K562 (cell line): ENCODE results near the gene PPP2R2D. TPM values are rescaled to one million over a fixed set of nuclear protein-coding genes. Genes with fewer than 3 reads are reported as not detected.

ENCODE experiments used
- ATAC-seq: fragments of 200-7000 bp; cut with Tn5 transposase; 3 replicates; pipeline ENCODE4 v1.9.1; 2020; ENCODE audit warnings: moderate library complexity
- BruUV-seq: library from RNA; stranded (reverse); fragments of 400-500 nt; replicated peaks from 2 replicates; lab custom pipeline; 2021; lab: Mats Ljungman, UMichigan
- CTCF ChIA-PET: fragments of 300-600 bp; formaldehyde crosslinking; extraction: SDS; loops from one replicate; lab custom pipeline; 2021; ENCODE audit warnings: low intra/inter-chr PET ratio; lab: Yijun Ruan, JAX
- POLR2A ChIA-PET: fragments of 300-600, 350-650 bp; sonication (Branson Sonifier 250); formaldehyde crosslinking; extraction: SDS; loops from one replicate; lab custom pipeline; 2021; ENCODE audit warnings: antibody characterized with exemption, inconsistent platforms; lab: Yijun Ruan, JAX
- DNase-seq, 4 experiments: peaks; one replicate each; pipeline versions ENCODE4 v3.0.0 to v3.0.0-alpha.2; 2011 to 2018; ENCODE audit warnings: low spot score in 3 of 4, mixed read lengths in 3 of 4; ENCODE audit errors: extremely low read depth in 1 of 4
- FAIRE-seq: peaks from 2 replicates; lab custom pipeline; 2011; peaks lifted over from hg19 to GRCh38; lab: Jason Lieb, UNC
- H2AFZ ChIP-seq: 2 replicates; pipeline ENCODE4 v1.6.0; 2011; ENCODE audit warnings: low read depth, low read length, control low read depth, inconsistent platforms
- H3K27ac ChIP-seq: fragments of 200-600 bp; 3 replicates; pipeline ENCODE4 v1.8.0; 2011; ENCODE audit warnings: low read depth, mild to moderate bottlenecking, control low read depth, inconsistent platforms, low read length, moderate library complexity, mixed read lengths; ENCODE audit errors: extremely low read depth
- H3K27me3 ChIP-seq, 2 experiments: fragments of 300-600 bp in 1 of 2; 2 replicates in 1 of 2; 3 replicates in 1 of 2; pipeline versions ENCODE4 v1.6.0 to v1.8.0; 2011; ENCODE audit warnings: inconsistent platforms in 2 of 2, low read length in 2 of 2, mild to moderate bottlenecking in 1 of 2, mixed read lengths in 1 of 2, moderate library complexity in 1 of 2; ENCODE audit not compliant: control insufficient read depth in 2 of 2, insufficient read depth in 2 of 2
- H3K36me3 ChIP-seq: fragments of 300-600 bp; 3 replicates; pipeline ENCODE4 v1.8.0; 2011; ENCODE audit warnings: mild to moderate bottlenecking, low read length, inconsistent platforms; ENCODE audit not compliant: control insufficient read depth, insufficient read depth
- H3K4me1 ChIP-seq, 2 experiments: fragments of 200-600 bp in 1 of 2; replicated peaks in 1 of 2; 2 replicates in 1 of 2; 3 replicates in 1 of 2; pipeline versions ENCODE4 v1.5.1 to v1.8.0; 2011; ENCODE audit warnings: inconsistent platforms in 2 of 2, low read length in 2 of 2, mild to moderate bottlenecking in 1 of 2, mixed read lengths in 1 of 2, moderate library complexity in 1 of 2; ENCODE audit not compliant: control insufficient read depth in 2 of 2, insufficient read depth in 2 of 2
- H3K4me2 ChIP-seq: 2 replicates; pipeline ENCODE4 v1.6.1; 2011; ENCODE audit warnings: low read length, control low read depth, inconsistent platforms, mixed read lengths; ENCODE audit not compliant: insufficient read depth
- H3K4me3 ChIP-seq: fragments of 200-600 bp; sonication (generic), shearing (Covaris generic); 2 replicates; pipeline ENCODE4 v1.5.1; 2016; ENCODE audit warnings: control low read depth, inconsistent platforms
- H3K79me2 ChIP-seq: fragments of 200-600 bp; 3 replicates; pipeline ENCODE4 v1.8.0; 2011; ENCODE audit warnings: low read length, inconsistent platforms; ENCODE audit not compliant: control insufficient read depth, insufficient read depth
- H3K9ac ChIP-seq, 2 experiments: 2 replicates each; pipeline versions ENCODE4 v1.6.0 to v1.6.1; 2011; ENCODE audit warnings: low read depth in 2 of 2, low read length in 2 of 2, control low read depth in 1 of 2, inconsistent platforms in 1 of 2, mild to moderate bottlenecking in 1 of 2, mixed read lengths in 1 of 2; ENCODE audit not compliant: insufficient read depth in 1 of 2
- H3K9me1 ChIP-seq: one replicate; pipeline ENCODE4 v1.6.0; 2011; ENCODE audit warnings: inconsistent platforms, mild to moderate bottlenecking, low read length, moderate library complexity; ENCODE audit not compliant: control insufficient read depth, insufficient read depth
- H3K9me3 ChIP-seq: replicated peaks from 2 replicates; pipeline ENCODE4 v1.5.1; 2011; ENCODE audit warnings: low read depth, low read length, inconsistent platforms; ENCODE audit not compliant: control insufficient read depth, insufficient read depth
- H4K20me1 ChIP-seq: replicated peaks from 2 replicates; pipeline ENCODE4 v1.6.1; 2011; ENCODE audit warnings: low read length, inconsistent platforms, mixed read lengths; ENCODE audit not compliant: control insufficient read depth, insufficient read depth
- CBFA2T3 ChIP-seq: fragments of 450-650 bp; IDR thresholded peaks from 2 replicates; pipeline ENCODE4 v1.6.1; 2017
- CBFB ChIP-seq: sonication (generic); formaldehyde crosslinking; IDR thresholded peaks from 2 replicates; pipeline ENCODE4 v1.4.0; 2020; ENCODE audit warnings: mild to moderate bottlenecking, missing genetic modification reagents
- CREB5 ChIP-seq: fragments of 250-450 bp; sonication (Bioruptor Pico); IDR thresholded peaks from 2 replicates; pipeline ENCODE4 v1.5.0; 2020; ENCODE audit warnings: mild to moderate bottlenecking
- E2F6 ChIP-seq, 2 experiments: IDR thresholded peaks; 2 replicates each; pipeline ENCODE4 v1.6.1; 2011; ENCODE audit warnings: borderline replicate concordance in 1 of 2, control low read depth in 1 of 2, low read depth in 1 of 2, low read length in 1 of 2, mild to moderate bottlenecking in 1 of 2, mixed read lengths in 1 of 2, moderate library complexity in 1 of 2; ENCODE audit not compliant: insufficient read depth in 1 of 2, insufficient read length in 1 of 2, poor library complexity in 1 of 2, severe bottlenecking in 1 of 2; ENCODE audit errors: extremely low read depth in 1 of 2
- EP400 ChIP-seq: fragments of 450-650 bp; IDR thresholded peaks from 2 replicates; pipeline ENCODE4 v1.6.1; 2017; ENCODE audit warnings: antibody characterized with exemption, mild to moderate bottlenecking, moderate library complexity
- EWSR1 ChIP-seq: fragments of 450-650 bp; IDR thresholded peaks from 2 replicates; pipeline ENCODE4 v1.6.1; 2018; ENCODE audit warnings: borderline replicate concordance, mild to moderate bottlenecking, low read depth, moderate library complexity; ENCODE audit not compliant: partially characterized antibody
- KAT8 ChIP-seq: fragments of 450-650 bp; IDR thresholded peaks from 2 replicates; pipeline ENCODE4 v1.6.1; 2016; ENCODE audit warnings: low read depth, mild to moderate bottlenecking
- MLLT1 ChIP-seq, 2 experiments: fragments of 450-650 bp; IDR thresholded peaks; 2 replicates each; pipeline ENCODE4 v1.6.1; 2016
- SAFB ChIP-seq: fragments of 200-400 bp; formaldehyde crosslinking; IDR thresholded peaks from 2 replicates; pipeline ENCODE4 v1.6.1; 2017; ENCODE audit warnings: low read depth, low read length, borderline replicate concordance
- SIN3B ChIP-seq: fragments of 450-650 bp; IDR thresholded peaks from 2 replicates; pipeline ENCODE4 v1.6.1; 2017; ENCODE audit warnings: low read depth, mild to moderate bottlenecking, moderate library complexity
- SRSF1 ChIP-seq: fragments of 200-400 bp; formaldehyde crosslinking; IDR thresholded peaks from 2 replicates; pipeline ENCODE4 v1.6.1; 2017; ENCODE audit warnings: mild to moderate bottlenecking, low read depth, low read length, moderate library complexity
- USF1 ChIP-seq: sonication (generic); formaldehyde crosslinking; IDR thresholded peaks from 2 replicates; pipeline ENCODE4 v1.9.0; 2022; ENCODE audit warnings: mild to moderate bottlenecking, missing genetic modification reagents
- USF2 ChIP-seq: sonication (generic); formaldehyde crosslinking; IDR thresholded peaks from 2 replicates; pipeline ENCODE4 v1.5.0; 2020; ENCODE audit warnings: missing genetic modification reagents
- WGBS: fragments of 100-300 bp; shearing (Covaris generic); methylation state at CpG from one replicate; pipeline ENCODE4 v1.1.6; 2016; ENCODE audit warnings: low coverage, mixed read lengths; ENCODE audit not compliant: insufficient coverage; ENCODE audit errors: missing lambda C conversion rate; 5-methylcytosine and 5-hydroxymethylcytosine counted together
- in situ Hi-C: fragments of 300-500 bp; cut with MboI; formaldehyde crosslinking; loops from 4 replicates; pipeline ENCODE4 v1.15.0; 2018; ENCODE audit warnings: inconsistent platforms, mixed read lengths
- intact Hi-C: fragments of 100-400 bp; cut with micrococcal nuclease; formaldehyde crosslinking; loops from 2 replicates; pipeline ENCODE4 v1.14.2; 2022
- polyA plus RNA-seq, 8 experiments: library from polyadenylated mRNA; depleted of rRNA in 4 of 8; stranded (reverse) in 5 of 8; unstranded in 3 of 8; fragments of >200 nt; fragmentation: Nextera tagmentation in 2 of 8; fragmentation: Illumina TruSeq in 1 of 8; extraction: Ambion mirVana in 2 of 8; extraction: Trizol in 1 of 8; gene quantifications; 2 replicates each; pipeline versions ENCODE4 v1.2.1 to v1.2.3, GENCODE V29; 2011 to 2014; ENCODE audit warnings: inconsistent platforms in 1 of 8, missing spikeins in 1 of 8
- total RNA-seq, 7 experiments: library from RNA; depleted of rRNA in 6 of 7; stranded (reverse); fragments of >200 nt in 6 of 7; fragmentation: Illumina TruSeq in 2 of 7; extraction: Trizol in 2 of 7; gene quantifications; 2 replicates each; pipeline versions ENCODE4 v1.2.1 to v1.2.3, GENCODE V29; 2011 to 2021; ENCODE audit warnings: low replicate concordance in 1 of 7

PPP2R2D gene
- total and polyA plus RNA-seq, 9 of the 15 experiments (the other 6 are each of a cell fraction or from before 2014, with no cell fraction given): 1.9 to 37.0 (median 26.8) TPM

- ChIA-PET POLR2A (interaction anchor here (0.7 to 1.2 kb wide), 4 partner anchors 8 to 579 kb away, joined by 3 to 4 read pairs (median 4); no protein-coding TSS in a partner anchor), CTCF (no interaction called here)
- in situ Hi-C loops: no loop called here
- Histone ChIP-seq H3K9me1 (peaks cover 7% of the 10 kb centered on the region), H3K36me3 (peaks cover 29% of the 10 kb centered on the region; the same call in 2 of the 3 replicates), H3K4me1 (peaks cover 25 to 49% of the 10 kb centered on the region in 2 experiments), H3K9me3 (peaks cover 2% of the 10 kb centered on the region; the same call in 1 of the 2 replicates), H2AFZ (no peak overlapping the region), H3K79me2 (peaks cover 92% of the 10 kb centered on the region), H3K9ac (peak overlapping the region in 1 of 2 experiments; percentile 30; a peak in 1 of 4 replicates), H4K20me1 (peaks cover 4% of the 10 kb centered on the region; the same call in 1 of the 2 replicates), H3K27ac (peak overlapping the region; percentile 61), H3K4me2 (peak overlapping the region; percentile 27; the same call in 1 of the 2 replicates), H3K4me3 (no peak overlapping the region), H3K27me3 (no peaks in the 10 kb centered on the region)
- FAIRE-seq: no peak
- no TSS peak for BruUV-seq
- peak in 2 of 4 experiments; percentile 22 to 54 for DNase-seq
- intact Hi-C loops: no loop called here
- 77% methylated on average over 6 of the region's 11 CpGs for WGBS
- ATAC-seq: peak; percentile 60
- TF ChIP-seq SAFB: no peak
- TF ChIP-seq E2F6 (IDR thresholded peaks at IDR 0.05; ENCODE audit: borderline replicate concordance in 1 of 2, extremely low read depth in 1 of 2, insufficient read depth in 1 of 2, insufficient read length in 1 of 2, low read depth in 1 of 2, low read length in 1 of 2, poor library complexity in 1 of 2, severe bottlenecking in 1 of 2): peak in 1 of 2 experiments; percentile 33
- TF ChIP-seq CREB5 (CRISPR knock-in tag): no peak
- TF ChIP-seq SIN3B: no peak
- TF ChIP-seq EP400: peak; percentile 17; the same call in 1 of the 2 replicates
- peak; percentile 34; the same call in 1 of the 2 replicates for TF ChIP-seq USF1 (CRISPR knock-in tag)
- no peak for TF ChIP-seq KAT8
- no peak for TF ChIP-seq CBFB (CRISPR knock-in tag)
- no peak for TF ChIP-seq MLLT1 (IDR thresholded peaks at IDR 0.05)
- TF ChIP-seq CBFA2T3: peak; percentile 23; the same call in 1 of the 2 replicates
- no peak for TF ChIP-seq SRSF1
- no peak for TF ChIP-seq EWSR1
- TF ChIP-seq USF2: peak; percentile 30; the same call in 1 of the 2 replicates
Measured at GRCh38 chr10:131923038-131923756, 22.4 kb downstream of the PPP2R2D start.
